HG02571 (cell line): ENCODE measurements around the gene CDR2L.
"Not testable (repeated sequence)": the region's sequence is repeated elsewhere in the genome, so short reads cannot be mapped to it uniquely, and the experiment has no call there.

Source experiments
- ATAC-seq: cut with Tn5 transposase; IDR thresholded peaks from one replicate; pipeline ENCODE4 v1.9.1; 2021; ENCODE audit warnings: mild to moderate bottlenecking, moderate library complexity; ENCODE audit not compliant: unreplicated experiment

Gene CDR2L

DNA sequence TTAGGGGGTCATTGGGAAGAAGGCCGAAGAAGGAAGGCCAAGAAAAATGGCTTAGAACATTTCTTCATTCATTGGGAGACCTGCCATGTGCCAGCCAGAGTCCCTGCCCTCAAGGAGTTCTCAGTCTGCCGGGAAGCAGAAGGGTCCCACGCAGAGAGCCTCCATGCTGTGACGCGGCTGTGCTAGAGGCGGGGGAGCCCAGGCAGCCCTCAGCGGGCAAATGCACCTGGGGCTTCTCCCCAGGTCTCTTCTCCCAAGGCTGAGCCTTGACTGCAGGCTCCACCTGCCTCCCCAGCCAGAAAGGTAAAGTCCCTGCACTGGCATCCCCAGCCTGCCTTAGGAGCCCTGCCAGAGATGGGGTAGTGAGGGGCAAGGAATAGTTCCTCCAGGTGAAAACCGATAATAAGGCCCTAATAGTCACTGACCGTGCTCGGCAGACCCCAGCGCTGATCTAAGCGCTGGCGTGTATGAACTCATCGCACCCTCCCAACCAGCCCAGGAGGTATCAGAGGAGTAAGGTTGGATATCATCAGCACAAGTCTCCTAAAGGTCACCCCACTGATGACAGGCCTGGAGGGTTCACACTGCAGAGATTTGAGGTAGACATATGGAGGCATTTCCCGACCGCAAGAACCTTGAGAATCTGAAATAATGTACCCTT is 6.0 kb upstream of the CDR2L start:
- ATAC-seq, result no peak

DNA sequence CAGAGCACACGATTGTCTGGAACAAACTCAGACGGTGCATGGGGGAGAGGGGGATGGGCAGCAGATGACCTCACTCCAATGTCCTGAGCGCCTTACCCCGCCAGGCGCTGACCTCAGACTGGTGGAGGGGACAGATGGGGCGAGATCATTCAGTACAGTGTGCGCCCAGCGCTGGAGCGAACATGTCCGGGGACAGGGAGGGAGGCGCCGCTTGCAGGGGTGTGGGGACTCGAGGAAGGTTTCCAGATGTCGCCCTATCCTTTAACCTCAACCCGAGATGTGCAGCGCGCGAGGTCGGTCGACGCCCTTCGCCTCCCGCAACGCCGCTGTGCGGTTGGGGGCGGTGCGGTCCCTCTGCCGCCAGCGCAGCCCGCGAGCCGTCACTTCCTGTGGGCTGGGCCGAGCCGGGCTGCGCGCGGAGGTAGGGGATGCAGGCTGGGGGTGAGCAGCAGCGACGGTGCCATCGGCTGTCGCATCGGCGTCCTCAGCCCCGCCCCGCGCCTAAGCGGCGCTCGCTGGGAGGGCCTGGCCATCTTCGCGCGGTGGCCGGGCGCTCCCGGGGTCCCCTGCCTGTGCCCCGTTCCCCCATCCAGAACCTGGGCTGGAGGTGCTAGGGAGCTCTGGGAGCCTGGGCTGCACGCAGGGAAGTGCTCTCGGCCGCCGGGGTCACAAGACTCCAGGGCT is 5.3 kb upstream of the CDR2L start:
- ATAC-seq, result no peak

DNA sequence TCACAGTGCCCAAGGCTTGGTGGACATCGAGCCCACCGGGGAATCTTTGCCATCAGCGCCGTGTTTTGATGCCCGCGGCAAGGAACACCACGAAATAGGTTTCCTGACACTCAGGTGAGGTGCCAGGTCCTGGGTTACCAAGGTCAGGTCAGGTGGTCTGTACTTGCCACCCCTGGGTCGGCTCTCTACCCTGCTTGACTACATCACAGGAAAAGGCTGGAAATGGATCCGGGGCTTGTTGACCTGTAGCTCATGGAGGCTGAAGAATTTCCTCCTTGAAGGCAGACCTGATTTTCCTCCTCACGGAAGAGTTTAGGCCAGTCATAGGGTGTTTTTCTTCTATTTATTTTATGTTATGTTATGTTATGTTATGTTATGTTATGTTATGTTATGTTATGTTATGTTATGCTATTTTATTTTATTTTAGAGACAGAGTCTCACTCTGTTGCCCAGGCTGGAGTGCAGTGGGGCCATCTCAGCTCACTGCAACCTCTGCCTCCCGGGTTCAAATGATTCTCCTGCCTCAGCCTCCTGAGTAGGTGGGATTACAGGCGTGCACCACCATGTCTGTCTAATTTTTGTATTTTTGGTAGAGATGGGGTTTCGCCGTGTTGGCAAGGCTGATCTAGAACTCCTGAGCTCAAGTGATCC is 4.6 kb upstream of the CDR2L start:
- ATAC-seq, result not testable (repeated sequence)

- ATAC-seq, result no peak
Observed at GRCh38 chr17:74986206-74986576, 1.2 kb upstream of the CDR2L start.

GRCh38 chr17:74987909-74988711 is 678 bp downstream of the CDR2L start:
- ATAC-seq, result no peak

GRCh38 chr17:74990581-74991105 is 3.2 kb downstream of the CDR2L start:
- no peak for ATAC-seq

GRCh38 chr17:74992223-74992622 is 4.8 kb downstream of the CDR2L start:
- no peak for ATAC-seq

GRCh38 chr17:74994440-74994839 is 7.0 kb downstream of the CDR2L start:
- ATAC-seq, result no peak

GRCh38 chr17:74995847-74996246 is 8.4 kb downstream of the CDR2L start:
- ATAC-seq, result no peak

DNA sequence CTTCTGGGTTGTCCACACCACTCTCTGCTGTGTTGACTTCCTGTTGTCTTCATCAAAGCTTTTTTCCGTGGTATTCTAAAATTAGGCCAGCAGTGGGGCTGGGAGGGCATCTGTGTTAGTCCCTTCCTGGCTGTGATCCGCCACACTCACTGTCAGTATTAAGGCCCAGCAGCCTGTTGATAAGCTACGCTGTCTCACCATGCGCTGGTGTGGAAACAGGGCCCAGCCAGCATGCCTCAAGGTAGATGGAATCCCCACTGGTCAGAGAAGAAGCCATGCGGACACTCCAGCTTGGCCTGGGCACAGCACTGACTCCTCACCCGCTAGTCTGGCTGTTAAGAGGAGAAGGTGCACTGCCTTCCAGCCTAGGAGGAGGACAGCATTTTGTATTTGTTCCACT is 11.4 kb downstream of the CDR2L start:
- no peak for ATAC-seq

DNA sequence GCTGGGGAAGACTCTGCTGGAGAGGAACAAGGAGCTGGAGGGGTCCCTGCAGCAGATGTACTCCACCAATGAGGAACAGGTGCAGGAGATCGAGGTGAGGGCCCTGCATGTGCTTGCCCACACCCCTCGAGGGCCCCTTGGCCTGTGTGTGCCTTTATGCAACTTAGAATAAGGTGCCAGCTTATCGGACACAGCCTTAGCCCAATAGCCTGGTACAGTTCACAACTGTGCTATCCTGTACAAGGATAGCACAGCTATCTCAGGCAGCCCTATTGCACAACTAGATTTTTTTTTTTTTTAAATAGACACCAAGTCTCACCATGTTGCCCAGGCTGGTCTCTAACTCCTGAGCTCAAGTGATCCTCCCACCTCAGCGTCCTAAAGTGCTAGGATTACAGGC is 12.1 kb downstream of the CDR2L start:
- ATAC-seq, result no peak

DNA sequence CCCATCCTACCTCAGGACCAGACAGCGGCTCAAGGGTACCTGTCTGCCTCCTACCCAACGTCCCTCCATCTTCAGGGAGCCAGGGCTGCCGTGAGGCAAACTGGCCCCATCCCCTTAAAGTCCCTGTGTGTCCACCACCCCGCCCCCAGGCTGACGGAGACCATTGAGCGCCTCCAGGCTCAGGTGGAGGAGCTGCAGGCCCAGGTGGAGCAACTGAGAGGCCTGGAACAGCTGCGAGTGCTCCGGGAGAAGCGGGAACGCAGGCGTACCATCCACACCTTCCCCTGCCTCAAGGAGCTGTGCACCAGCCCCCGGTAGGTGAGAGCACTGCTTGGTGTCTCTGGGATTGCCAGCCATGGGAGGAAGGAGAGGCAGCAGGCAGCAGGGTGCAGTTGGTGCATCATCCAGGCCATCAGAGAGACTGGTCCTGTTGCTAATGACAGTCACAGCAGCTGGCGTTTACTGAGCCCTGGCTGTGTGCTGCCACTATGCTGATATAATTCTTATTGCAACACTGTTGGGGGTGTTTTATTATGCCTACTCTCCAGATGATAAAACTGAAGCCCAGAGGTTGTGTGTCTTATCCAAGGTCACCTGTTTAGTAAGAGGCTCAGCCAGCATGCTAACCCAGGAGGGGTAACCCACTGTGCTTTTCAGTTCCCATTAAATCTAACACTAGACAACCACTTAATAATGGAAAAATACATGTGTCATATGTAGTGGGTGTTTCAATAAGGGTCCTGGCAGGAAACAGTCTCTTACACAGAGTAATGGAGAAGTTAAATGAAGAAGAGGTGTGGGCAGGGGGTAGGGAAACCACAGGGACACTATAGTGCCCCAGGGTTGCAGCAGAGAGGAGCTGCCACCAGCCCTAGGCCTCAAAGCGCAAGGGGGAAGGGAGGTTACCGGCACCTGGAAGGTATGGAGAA is 14.7 kb downstream of the CDR2L start:
- no peak for ATAC-seq

- no peak for ATAC-seq
Observed at GRCh38 chr17:75003070-75003956, 15.9 kb downstream of the CDR2L start.

- ATAC-seq, result no peak
Observed at GRCh38 chr17:75003957-75004355, 16.5 kb downstream of the CDR2L start.

GRCh38 chr17:75004371-75004770 is 16.9 kb downstream of the CDR2L start:
- no peak for ATAC-seq

DNA sequence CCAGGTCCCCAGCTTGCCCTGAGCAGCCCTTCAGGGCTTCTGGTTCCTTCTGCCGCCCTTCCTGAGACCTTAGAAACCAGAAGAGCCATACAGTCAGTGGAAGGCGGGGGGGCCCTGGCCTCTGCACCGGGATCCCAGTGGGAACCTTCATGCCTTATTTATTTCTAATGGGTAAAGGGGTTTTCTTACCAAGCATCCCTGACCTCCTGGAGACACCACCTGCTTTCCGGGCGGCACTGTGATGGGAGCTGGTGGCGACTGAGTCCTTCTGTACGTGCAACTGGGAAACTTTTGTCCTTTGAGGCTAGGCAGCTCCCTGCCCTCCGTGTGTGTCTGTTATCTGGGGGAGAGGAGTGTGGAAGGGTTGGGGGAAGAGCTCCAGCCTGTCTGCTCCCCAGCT is 17.9 kb downstream of the CDR2L start:
- ATAC-seq, result no peak

- ATAC-seq, result not testable (repeated sequence)
Observed at GRCh38 chr17:75006084-75006483, 18.7 kb downstream of the CDR2L start.

DNA sequence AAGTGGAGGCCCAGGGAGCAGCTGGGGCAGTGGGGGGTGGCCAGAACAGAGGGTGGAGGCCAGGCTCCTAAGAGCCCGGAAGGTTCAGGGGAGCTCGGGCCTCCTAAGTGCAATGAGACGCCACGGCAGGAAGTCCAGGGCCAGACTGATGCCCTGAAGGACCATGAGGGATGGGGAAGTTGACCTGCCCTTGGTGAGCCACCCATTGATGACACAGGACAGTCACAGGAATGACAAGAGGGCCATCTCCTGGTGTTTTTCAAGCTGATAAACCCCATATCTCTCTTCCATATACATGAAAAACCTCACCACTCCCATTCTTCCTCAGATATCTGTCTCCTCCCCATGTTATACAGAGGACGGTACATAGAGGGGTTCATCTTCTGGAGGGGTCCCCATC is 19.2 kb downstream of the CDR2L start:
- ATAC-seq, result no peak

DNA sequence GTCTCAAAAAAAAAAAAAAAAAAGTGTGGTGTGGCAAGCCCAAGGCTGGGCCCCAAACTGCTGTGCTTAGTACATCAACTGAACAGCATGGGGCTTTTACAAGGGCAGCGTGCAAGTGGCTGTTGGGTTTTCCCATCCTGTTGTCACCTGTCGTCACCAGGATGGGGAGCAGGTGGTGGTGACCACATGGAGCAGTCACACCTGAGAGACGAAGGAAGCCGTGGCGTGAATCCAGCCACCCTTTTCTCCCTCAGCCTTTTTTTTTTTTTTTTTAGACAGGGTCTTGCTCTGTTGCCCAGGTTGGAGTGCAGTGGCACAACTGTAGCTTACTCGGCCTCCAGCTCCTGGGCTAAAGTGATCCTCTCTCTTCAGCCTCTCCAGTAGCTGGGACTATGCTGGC is 20.9 kb downstream of the CDR2L start:
- no peak for ATAC-seq
